ENCODE measurements around the gene STX8.

- TF ChIP-seq CTCF (IDR thresholded peaks at IDR 0.05) (no peak), POLR2A (IDR thresholded peaks at IDR 0.05) (no peak)
Observed at GRCh38 chr17:9364837-9365430, 210.7 kb downstream of the STX8 start.
